Stimulated activated CD4-positive, alpha-beta T cell treated with anti-CD3 and anti-CD28 coated beads, Interleukin-15, amount 100 ng/mL, for 24 hours (primary cell): ENCODE measurements around the gene RUNX1.
A peak's percentile ranks its signal among the peaks of the same experiment; 100 is the strongest.

Experiments used
- DNase-seq: peaks from one replicate; pipeline ENCODE4 v3.0.0-alpha.2; 2020

The RUNX1 gene

DNA sequence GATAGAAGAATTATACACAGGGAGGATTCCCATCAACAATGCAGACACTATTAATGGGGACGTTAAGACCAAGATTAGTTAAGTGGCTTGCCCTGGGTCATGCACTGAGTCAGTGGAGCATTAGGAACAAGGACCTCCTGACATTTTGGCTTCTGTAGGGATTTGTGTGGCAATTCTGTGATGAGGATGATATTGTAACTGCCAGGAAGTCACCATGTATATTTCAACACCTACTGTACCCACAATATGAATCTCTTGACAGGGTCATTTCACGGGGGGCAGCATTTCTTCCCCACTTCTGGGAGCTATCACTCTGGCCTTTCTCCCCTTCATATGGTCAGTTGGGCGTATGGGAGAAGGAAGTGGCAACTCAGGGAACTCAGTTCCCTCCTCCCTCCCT, 134.9 kb downstream of the RUNX1 start:
- DNase-seq = no peak

DNA sequence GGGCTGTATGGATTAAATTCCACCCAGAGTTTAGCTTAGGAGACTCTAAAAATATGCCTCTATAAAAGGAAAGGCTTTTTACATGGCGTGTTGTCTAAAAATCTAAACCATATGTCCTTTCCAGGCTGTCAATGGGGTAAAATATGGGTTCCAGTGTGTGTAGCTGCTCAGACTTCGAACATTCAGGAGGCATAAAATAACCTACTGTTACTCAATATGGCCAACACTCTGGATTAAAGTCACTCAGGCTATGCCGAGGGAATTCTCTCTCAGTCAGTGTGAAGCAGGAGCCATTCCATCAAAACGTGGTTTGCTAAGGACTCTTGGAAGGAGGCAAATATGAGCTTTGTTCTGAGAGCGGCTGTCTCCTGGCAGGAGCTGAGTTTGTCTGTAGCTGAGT, 135.3 kb downstream of the RUNX1 start:
- no peak for DNase-seq

GRCh38 chr21:34912022-34912945, 136.8 kb downstream of the RUNX1 start:
- no peak for DNase-seq

- DNase-seq = no peak
These were observed 137.7 kb downstream of the RUNX1 start for GRCh38 chr21:34911360-34911759.

DNA sequence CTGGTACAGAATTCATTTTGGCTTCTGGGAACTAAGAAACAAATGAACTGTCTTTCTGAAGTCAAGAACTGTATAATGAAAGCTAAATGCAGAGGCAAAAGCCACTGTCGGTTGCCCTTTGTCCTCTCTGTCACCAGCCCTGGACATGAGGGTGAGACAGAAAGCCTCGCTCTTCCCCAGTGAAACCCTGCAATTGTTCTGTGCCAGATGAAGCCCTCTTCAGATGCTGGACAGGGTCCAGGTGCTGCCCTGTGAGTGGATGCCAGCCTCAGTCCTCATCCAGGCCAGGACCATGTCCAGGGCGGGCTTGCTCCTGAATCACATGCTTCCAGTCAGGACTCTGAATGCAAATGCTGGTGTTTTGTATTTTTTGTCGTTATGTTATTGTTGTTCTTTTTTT, 138.7 kb downstream of the RUNX1 start:
- DNase-seq = no peak

GRCh38 chr21:34909492-34910292, 139.4 kb downstream of the RUNX1 start:
- DNase-seq = no peak

- DNase-seq = no peak
These were observed 140.6 kb downstream of the RUNX1 start for GRCh38 chr21:34908419-34909055.

DNA sequence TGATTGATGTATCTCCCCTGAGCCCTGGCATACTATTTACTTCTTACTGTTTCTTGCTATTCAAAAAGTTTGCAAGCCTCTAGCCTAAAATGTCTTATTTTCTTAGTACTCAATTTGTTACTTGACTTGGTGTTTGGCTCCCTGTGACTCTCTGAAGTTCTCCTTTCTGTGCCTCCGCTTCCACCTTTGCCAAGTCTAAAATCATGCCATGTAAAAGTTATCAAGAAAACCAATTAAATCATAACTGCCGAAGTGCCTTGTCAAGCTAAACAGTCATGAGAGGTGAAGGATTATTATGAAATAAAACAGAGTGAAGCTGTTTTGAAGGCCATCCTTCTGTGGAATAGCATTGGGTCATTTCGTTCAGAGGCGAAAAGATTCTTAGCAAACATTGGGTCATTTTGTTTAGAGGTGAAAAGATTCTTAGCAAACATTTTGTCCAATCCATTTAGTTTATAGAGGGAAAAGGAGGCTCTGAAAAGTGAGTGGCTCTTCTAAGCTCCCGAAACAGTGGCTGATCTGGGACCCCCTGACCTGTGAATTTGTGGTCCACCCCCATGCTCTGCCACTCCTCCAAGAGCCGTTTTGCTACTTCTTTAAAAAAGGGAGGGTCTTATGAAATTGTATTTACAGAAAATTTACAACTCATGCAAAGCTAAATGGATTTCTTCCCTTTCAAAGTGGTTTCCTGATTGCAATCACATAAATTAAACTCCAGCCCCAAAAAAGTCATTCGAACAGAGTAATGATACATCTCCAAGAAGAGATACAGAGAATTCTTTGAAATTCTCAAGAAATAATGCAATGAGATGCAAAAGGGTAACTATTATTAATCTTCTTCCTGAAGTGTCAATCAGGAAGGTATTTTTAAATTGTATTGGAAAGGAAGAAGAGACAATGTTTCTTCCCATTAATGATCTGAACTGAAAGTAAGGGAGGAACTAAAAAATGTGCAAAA, 141.4 kb downstream of the RUNX1 start:
- DNase-seq = no peak

DNA sequence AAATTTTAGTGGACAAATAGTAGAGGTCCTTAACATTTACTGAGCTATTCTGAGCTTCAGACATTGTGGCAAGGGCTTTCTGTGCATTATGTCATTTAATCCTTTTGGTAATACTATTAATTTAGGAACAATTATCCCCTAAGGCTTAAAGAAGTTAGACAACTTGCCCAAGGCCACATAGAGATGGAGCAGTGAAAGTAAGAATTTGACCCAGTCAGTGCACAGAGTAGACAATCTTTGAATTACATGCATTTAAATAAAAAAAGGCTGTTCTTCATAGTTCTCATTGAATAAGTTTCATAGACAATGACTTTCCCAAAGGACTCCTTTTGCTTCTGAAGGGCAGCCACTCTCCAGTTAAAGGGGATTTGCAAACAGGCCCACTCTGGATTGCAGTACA, 142.7 kb downstream of the RUNX1 start:
- DNase-seq = no peak

GRCh38 chr21:34905218-34905537, 143.9 kb downstream of the RUNX1 start:
- no peak for DNase-seq

DNA sequence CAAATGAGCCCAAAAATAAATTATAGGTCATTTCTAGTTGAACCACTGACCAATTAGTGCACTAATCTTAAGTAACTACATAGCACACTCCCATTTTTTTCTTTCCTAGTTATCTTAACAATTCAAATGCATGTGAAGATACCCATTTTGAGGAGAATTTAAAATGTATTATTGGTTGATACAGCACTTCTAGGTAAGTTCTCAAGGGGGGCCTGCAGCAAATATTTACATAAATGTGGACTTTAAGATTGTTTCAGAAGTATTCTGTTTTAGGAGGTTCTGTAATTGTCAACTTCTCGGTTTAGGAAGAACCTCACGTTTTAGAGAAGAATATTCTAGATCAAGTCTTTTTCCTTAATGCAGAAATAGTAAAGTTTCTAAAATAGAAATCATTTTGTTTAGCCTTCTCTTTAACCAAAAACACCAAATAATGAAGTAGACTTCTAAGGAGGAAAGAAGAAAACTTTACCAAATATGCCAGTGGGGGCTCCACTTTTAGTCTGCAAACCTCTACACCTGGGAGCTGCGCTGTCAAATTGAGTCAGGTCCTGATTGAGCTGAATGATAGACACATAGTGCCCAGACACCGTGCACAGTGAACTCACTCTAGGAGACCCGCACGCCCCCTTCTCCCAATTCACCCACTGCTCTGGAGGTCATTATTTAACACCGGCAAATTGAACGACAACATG, 144.4 kb downstream of the RUNX1 start:
- no peak for DNase-seq

DNA sequence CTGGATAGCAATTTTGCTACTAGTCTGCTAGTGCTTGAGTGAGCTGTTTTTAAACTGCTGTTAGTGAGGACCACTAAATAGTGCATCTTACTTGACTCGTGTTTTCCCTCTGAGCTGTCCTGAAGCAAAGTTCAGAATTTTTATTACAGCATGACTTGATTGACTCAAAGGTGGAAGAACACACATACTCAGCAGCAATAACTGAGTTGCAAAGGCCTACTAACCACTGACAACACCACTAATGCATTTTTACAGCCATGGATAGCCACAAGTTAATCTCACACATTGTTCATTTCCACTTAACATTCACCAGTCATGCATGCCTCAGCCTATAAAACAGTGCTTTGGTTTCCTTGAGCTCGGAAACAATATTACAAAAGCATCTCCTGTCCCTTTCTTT, 148.7 kb downstream of the RUNX1 start:
- DNase-seq = no peak

DNA sequence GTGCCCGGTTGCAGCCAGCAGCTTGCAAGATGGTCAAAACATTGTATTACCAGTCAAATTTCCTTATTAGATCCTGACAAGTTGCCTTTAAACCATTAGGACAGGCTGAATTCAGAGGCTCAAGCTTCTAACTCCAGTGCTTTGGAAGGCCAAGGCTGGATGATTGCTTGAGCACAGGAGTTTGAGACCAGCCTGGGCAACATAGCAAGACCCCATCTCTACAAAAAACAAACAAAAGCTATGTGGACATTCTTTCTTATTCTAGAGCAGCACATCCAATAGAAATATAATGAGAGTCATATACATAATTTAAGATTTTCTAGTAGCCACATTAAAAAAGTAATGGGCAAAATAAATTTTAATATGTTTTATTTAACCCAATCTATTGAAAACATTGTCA, 149.3 kb downstream of the RUNX1 start:
- DNase-seq = no peak

GRCh38 chr21:34899302-34899701, 149.8 kb downstream of the RUNX1 start:
- no peak for DNase-seq

GRCh38 chr21:34897828-34898227, 151.3 kb downstream of the RUNX1 start:
- peak; percentile 20 for DNase-seq

DNA sequence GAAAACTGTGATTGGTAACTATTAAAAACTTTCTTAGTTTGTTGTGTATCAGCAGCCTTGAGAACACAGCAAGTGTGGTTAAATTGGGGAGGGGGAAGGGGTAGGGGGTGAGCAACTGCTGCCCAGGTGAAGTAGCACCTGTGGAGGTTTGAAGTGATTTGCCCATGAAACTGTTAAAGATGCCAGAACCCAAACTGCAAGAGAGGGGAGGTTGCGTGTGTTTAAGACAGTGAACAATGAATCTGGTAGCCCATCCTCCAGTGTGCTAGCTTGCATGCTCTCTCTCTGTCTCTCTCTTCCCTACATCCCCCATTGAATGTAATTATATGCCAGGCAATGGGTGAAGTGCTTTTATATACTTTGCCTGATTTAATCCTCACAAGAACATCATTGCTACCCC, 154.7 kb downstream of the RUNX1 start:
- DNase-seq = no peak

DNA sequence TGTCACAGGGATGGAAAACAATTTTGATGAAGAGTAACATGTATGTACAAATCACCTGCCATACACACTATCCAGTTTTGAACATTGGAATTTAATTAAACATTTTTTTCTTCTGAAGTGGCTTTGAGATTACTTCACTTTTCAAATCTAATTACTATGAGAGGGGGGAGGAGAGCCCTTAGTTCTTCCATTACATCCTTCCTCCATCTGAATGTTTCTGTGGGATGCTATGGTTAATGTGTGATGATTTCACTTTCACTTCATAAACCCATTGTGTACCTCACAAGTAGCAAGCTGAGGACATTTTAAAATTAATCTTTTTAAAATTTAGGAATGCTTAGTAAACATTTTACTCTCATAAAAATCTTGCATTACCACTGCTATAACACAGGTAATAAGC, 156.9 kb downstream of the RUNX1 start:
- DNase-seq = no peak

DNA sequence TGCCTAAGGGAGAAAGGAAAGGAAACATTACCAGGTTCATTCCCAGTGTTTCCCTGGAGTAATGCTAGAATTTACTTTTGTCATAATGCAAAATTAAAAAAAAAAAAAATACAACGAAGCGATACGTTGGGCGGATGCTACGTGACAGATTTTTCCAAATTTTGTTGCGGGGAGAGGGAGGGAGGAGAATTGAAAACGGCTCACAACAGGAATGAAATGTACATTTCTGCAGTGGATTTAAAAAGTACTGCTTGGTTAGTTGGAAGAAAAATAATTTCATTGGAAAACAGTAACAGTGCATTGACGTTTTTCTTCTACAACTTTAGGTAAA, 157.5 kb downstream of the RUNX1 start:
- no peak for DNase-seq

DNA sequence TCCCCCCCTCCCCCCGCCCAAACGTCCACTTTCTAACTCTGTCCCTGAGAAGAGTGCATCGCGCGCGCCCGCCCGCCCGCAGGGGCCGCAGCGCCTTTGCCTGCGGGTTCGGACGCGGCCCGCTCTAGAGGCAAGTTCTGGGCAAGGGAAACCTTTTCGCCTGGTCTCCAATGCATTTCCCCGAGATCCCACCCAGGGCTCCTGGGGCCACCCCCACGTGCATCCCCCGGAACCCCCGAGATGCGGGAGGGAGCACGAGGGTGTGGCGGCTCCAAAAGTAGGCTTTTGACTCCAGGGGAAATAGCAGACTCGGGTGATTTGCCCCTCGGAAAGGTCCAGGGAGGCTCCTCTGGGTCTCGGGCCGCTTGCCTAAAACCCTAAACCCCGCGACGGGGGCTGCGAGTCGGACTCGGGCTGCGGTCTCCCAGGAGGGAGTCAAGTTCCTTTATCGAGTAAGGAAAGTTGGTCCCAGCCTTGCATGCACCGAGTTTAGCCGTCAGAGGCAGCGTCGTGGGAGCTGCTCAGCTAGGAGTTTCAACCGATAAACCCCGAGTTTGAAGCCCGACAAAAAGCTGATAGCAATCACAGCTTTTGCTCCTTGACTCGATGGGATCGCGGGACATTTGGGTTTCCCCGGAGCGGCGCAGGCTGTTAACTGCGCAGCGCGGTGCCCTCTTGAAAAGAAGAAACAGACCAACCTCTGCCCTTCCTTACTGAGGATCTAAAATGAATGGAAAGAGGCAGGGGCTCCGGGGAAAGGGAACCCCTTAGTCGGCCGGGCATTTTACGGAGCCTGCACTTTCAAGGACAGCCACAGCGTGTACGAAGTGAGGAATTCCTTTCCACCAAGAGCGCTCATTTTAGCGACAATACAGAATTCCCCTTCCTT, 158.1 kb downstream of the RUNX1 start:
- DNase-seq = peak; percentile 32

DNA sequence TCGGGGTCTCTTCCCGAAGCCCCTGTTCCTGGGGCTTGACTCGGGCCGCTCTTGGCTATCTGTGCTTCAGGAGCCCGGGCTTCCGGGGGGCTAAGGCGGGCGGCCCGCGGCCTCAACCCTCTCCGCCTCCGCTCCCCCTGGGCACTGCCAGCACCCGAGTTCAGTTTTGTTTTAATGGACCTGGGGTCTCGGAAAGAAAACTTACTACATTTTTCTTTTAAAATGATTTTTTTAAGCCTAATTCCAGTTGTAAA, 158.7 kb downstream of the RUNX1 start:
- no peak for DNase-seq
